RWPE2 (cell line): ENCODE data around the gene S100A4.

ENCODE experiments used
- ATAC-seq: fragments of 200-7000 bp; cut with Tn5 transposase; 3 replicates; pipeline ENCODE4 v1.9.1; 2021; ENCODE audit warnings: low read depth
- DNase-seq: peaks from one replicate; pipeline ENCODE4 v3.0.0-alpha.2; 2020; ENCODE audit warnings: low spot score
- H3K27ac ChIP-seq: fragments of 450-650 bp; 2 replicates; pipeline ENCODE4 v1.5.1; 2017; ENCODE audit warnings: mild to moderate bottlenecking; ENCODE audit not compliant: poor library complexity, severe bottlenecking
- H3K27me3 ChIP-seq: fragments of 250-450 bp; sonication (Bioruptor Pico); 2 replicates; pipeline ENCODE4 v1.5.1; 2021; ENCODE audit warnings: mild to moderate bottlenecking, moderate library complexity; ENCODE audit not compliant: insufficient read depth, poor library complexity, severe bottlenecking
- H3K36me3 ChIP-seq: fragments of 250-450 bp; sonication (Bioruptor Pico); 2 replicates; pipeline ENCODE4 v1.5.1; 2020; ENCODE audit warnings: low read depth, mild to moderate bottlenecking, moderate library complexity
- H3K4me1 ChIP-seq: fragments of 250-450 bp; sonication (Bioruptor Pico); 2 replicates; pipeline ENCODE4 v1.5.1; 2021; ENCODE audit warnings: mild to moderate bottlenecking, moderate library complexity; ENCODE audit not compliant: insufficient read depth, poor library complexity, severe bottlenecking
- H3K4me3 ChIP-seq: fragments of 250-450 bp; sonication (Bioruptor Pico); 2 replicates; pipeline ENCODE4 v1.5.1; 2021; ENCODE audit warnings: mild to moderate bottlenecking, moderate library complexity; ENCODE audit not compliant: severe bottlenecking
- H3K9me3 ChIP-seq: fragments of 250-450 bp; sonication (Bioruptor Pico); 2 replicates; pipeline ENCODE4 v1.5.1; 2021; ENCODE audit warnings: mild to moderate bottlenecking, moderate library complexity; ENCODE audit not compliant: severe bottlenecking
- TF ChIP-seq, protein P1 (sequence below): fragments of 450-650 bp; IDR thresholded peaks from one replicate; pipeline ENCODE4 v1.5.1; 2017; ENCODE audit warnings: mild to moderate bottlenecking, moderate library complexity; ENCODE audit not compliant: poor library complexity, severe bottlenecking

Gene S100A4

DNA sequence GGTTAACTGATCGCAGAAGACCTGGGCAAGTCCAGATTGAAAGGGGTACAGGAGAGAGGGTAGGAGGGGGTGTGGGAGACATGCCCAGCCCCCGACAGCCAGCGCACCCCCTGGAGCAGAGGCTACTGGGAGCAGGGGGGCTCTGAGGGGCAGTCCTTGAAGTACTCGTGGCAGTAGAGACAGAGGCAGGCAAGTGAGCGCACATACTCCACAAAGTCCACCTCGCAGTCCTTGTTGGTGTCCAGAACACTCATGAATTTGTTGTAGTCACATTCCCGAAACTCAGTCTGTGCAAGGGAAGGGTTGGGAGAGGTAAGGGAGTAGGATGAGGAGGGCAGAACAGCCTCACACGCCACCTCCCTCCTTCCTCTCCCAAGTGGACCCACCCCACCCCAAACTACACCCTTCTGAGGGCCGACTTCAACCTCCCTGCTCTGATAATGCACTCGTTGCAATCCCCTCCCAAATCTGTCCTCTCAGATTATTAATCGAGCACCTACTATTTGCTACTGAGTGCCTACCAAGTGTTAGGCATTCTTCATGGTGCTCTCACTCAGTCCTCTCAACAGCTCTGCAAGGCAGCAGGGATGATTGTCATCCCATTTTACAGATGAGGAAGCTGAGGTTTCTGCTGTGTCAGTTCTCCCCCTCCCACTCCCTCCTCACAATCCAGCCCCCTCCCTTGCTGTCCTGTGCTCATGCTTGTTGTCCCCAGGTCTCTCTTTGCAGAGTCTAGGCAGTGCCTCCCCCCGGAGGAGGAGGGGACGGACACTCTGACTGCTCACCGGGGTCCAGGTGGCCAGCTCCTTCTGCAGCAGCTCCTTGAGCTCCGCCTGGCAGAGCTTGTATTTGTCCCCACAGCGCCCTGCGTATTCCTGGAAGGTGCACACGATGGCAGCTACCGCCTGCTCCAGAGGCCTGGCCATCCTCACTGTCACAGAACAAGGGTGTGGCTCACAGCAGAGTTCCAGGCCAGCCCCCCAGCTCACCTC lies 2.2 kb upstream of the S100A4 start:
- H3K4me3 ChIP-seq = no peak overlapping the region
- peaks cover 38% of the 10 kb centered on the region for H3K36me3 ChIP-seq
- no peaks in the 10 kb centered on the region for H3K9me3 ChIP-seq
- no peak for ATAC-seq
- no peaks in the 10 kb centered on the region for H3K27me3 ChIP-seq
- DNase-seq = peak; percentile 39
- peaks cover 28% of the 10 kb centered on the region for H3K4me1 ChIP-seq
- H3K27ac ChIP-seq = peak overlapping the region; percentile 71
- TF ChIP-seq, protein P1, sequence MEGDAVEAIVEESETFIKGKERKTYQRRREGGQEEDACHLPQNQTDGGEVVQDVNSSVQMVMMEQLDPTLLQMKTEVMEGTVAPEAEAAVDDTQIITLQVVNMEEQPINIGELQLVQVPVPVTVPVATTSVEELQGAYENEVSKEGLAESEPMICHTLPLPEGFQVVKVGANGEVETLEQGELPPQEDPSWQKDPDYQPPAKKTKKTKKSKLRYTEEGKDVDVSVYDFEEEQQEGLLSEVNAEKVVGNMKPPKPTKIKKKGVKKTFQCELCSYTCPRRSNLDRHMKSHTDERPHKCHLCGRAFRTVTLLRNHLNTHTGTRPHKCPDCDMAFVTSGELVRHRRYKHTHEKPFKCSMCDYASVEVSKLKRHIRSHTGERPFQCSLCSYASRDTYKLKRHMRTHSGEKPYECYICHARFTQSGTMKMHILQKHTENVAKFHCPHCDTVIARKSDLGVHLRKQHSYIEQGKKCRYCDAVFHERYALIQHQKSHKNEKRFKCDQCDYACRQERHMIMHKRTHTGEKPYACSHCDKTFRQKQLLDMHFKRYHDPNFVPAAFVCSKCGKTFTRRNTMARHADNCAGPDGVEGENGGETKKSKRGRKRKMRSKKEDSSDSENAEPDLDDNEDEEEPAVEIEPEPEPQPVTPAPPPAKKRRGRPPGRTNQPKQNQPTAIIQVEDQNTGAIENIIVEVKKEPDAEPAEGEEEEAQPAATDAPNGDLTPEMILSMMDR = no peak

GRCh38 chr1:153546796-153547559 lies 1.4 kb upstream of the S100A4 start:
- H3K27ac ChIP-seq = peak overlapping the region; percentile 71
- DNase-seq = peak; percentile 29
- H3K36me3 ChIP-seq = peaks cover 33% of the 10 kb centered on the region
- H3K27me3 ChIP-seq = no peaks in the 10 kb centered on the region
- H3K4me3 ChIP-seq = no peak overlapping the region
- TF ChIP-seq, protein P1 = no peak
- ATAC-seq = no peak
- peaks cover 28% of the 10 kb centered on the region for H3K4me1 ChIP-seq
- no peaks in the 10 kb centered on the region for H3K9me3 ChIP-seq

DNA sequence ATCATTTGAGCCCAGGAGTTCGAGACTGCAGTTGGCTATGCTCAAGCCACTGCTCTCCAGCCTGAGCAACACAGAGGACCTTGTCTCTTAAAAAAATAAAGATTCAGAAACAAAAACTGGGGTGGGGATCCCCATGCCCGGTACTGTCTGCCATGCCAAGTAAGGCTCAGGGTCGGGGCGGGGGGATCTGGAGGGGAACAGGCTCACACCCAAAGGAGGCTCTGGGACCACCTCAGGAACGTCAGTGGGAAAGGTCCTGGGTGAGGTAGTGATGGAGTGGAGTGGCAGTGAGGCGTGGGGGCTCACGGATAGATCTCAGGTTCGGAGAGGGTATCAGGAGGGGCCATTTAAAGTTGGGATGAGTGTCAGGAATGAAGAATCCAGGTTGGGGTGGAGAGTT lies 765 bp upstream of the S100A4 start:
- Histone ChIP-seq H3K9me3 (no peaks in the 10 kb centered on the region), H3K27me3 (no peaks in the 10 kb centered on the region), H3K4me3 (no peak overlapping the region), H3K4me1 (peaks cover 28% of the 10 kb centered on the region), H3K36me3 (peaks cover 27% of the 10 kb centered on the region), H3K27ac (peak overlapping the region; percentile 71)
- no peak for ATAC-seq
- TF ChIP-seq, protein P1 = no peak
- peak; percentile 42 for DNase-seq

- H3K27me3 ChIP-seq = no peaks in the 10 kb centered on the region
- peaks cover 24% of the 10 kb centered on the region for H3K4me1 ChIP-seq
- H3K36me3 ChIP-seq = peaks cover 14% of the 10 kb centered on the region; the same call in 1 of the 2 replicates
- H3K27ac ChIP-seq = peak overlapping the region; percentile 71
- ATAC-seq (no peak), DNase-seq (peak; percentile 35)
- TF ChIP-seq, protein P1 = no peak
- no peak overlapping the region for H3K4me3 ChIP-seq
- no peaks in the 10 kb centered on the region for H3K9me3 ChIP-seq
These were observed 1.0 kb downstream of the S100A4 start for GRCh38 chr1:153544453-153545066.
